HL-60 (cell line): Measurements from ENCODE around the gene AIG1.
"Not testable (repeated sequence)": the region's sequence is repeated elsewhere in the genome, so short reads cannot be mapped to it uniquely, and the experiment has no call there.

Source experiments
- DNase-seq, 2 experiments: peaks; one replicate each; pipeline ENCODE4 v3.0.0-alpha.2; 2010 to 2020; ENCODE audit warnings: low read depth in 1 of 2, low spot score in 1 of 2
- H3K27ac ChIP-seq: fragments of 250-450 bp; sonication (Bioruptor Pico); replicated peaks from 2 replicates; pipeline ENCODE4 v1.5.1; 2020; ENCODE audit warnings: mild to moderate bottlenecking, moderate library complexity
- H3K27me3 ChIP-seq: fragments of 250-450 bp; sonication (Bioruptor Pico); 2 replicates; pipeline ENCODE4 v1.5.1; 2021; ENCODE audit warnings: mild to moderate bottlenecking, moderate library complexity; ENCODE audit not compliant: insufficient read depth, poor library complexity, severe bottlenecking
- H3K4me3 ChIP-seq: replicated peaks from 2 replicates; pipeline ENCODE4 v1.5.1; 2011; ENCODE audit warnings: mild to moderate bottlenecking, control low read depth, low read length; ENCODE audit not compliant: insufficient read depth
- CTCF ChIP-seq: IDR thresholded peaks from one replicate; pipeline ENCODE4 v1.5.1; 2011; ENCODE audit warnings: low read length, control low read depth, inconsistent platforms; ENCODE audit not compliant: insufficient read depth
- GABPA ChIP-seq: IDR thresholded peaks from 2 replicates; pipeline ENCODE4 v1.6.1; 2012; ENCODE audit warnings: low read depth
- POLR2AphosphoS5 ChIP-seq: IDR thresholded peaks from 2 replicates; pipeline ENCODE4 v1.6.1; 2012; ENCODE audit warnings: low read depth
- SPI1 ChIP-seq: IDR thresholded peaks from 2 replicates; pipeline ENCODE4 v1.6.1; 2012; ENCODE audit warnings: low read depth, mild to moderate bottlenecking, borderline replicate concordance
- TF ChIP-seq, protein P1 (sequence below): IDR thresholded peaks from 2 replicates; pipeline ENCODE4 v1.6.1; 2012; ENCODE audit warnings: low read depth; ENCODE audit not compliant: insufficient replicate concordance

Gene AIG1

DNA sequence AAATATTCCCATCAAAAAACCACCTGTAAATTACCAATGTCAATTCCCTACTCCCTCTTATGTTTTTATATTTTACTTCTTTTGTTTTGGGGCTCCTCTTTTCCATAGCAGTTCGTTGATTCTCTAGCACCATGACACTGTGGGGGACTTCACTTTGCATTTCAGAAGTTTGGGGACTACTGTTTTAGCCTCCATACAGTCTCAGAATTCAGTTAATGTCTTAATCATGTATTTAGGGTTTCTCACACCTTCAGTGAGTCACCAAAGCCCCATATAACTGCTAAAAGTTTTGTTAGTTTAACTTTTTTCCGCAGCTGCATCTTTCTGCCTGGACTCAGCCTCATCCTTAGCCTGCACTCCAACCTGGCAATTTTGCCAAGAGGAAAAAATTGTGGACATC lies 20.7 kb upstream of the AIG1 start:
- TF ChIP-seq GABPA (no peak), CTCF (no peak), POLR2AphosphoS5 (no peak), SPI1 (no peak)
- TF ChIP-seq, protein P1, sequence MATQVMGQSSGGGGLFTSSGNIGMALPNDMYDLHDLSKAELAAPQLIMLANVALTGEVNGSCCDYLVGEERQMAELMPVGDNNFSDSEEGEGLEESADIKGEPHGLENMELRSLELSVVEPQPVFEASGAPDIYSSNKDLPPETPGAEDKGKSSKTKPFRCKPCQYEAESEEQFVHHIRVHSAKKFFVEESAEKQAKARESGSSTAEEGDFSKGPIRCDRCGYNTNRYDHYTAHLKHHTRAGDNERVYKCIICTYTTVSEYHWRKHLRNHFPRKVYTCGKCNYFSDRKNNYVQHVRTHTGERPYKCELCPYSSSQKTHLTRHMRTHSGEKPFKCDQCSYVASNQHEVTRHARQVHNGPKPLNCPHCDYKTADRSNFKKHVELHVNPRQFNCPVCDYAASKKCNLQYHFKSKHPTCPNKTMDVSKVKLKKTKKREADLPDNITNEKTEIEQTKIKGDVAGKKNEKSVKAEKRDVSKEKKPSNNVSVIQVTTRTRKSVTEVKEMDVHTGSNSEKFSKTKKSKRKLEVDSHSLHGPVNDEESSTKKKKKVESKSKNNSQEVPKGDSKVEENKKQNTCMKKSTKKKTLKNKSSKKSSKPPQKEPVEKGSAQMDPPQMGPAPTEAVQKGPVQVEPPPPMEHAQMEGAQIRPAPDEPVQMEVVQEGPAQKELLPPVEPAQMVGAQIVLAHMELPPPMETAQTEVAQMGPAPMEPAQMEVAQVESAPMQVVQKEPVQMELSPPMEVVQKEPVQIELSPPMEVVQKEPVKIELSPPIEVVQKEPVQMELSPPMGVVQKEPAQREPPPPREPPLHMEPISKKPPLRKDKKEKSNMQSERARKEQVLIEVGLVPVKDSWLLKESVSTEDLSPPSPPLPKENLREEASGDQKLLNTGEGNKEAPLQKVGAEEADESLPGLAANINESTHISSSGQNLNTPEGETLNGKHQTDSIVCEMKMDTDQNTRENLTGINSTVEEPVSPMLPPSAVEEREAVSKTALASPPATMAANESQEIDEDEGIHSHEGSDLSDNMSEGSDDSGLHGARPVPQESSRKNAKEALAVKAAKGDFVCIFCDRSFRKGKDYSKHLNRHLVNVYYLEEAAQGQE: no peak
- no peak overlapping the region for H3K4me3 ChIP-seq
- H3K27ac ChIP-seq: no peak overlapping the region
- no peak for DNase-seq
- no peaks in the 10 kb centered on the region for H3K27me3 ChIP-seq

DNA sequence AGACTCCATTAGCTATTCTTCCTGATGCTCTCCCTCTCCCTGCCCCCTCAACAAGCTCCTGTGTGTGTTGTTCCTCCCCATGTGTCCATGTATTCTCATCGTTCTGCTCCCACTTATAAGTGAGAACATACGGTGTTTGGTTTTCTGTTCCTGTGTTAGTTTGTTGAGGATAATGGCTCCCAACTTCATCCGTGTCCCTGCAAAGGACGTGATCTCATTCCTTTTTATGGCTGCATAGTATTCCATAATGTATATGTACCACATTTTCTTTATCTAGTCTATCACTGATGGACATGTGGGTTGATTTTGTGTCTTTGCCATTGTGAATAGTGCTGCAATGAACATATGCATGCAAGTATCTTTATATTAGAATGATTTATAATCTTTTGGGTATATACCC lies 16.3 kb upstream of the AIG1 start:
- not testable (repeated sequence) for H3K27ac ChIP-seq, DNase-seq, H3K27me3 ChIP-seq, H3K4me3 ChIP-seq

- Histone ChIP-seq H3K27ac (no peak overlapping the region), H3K27me3 (no peaks in the 10 kb centered on the region), H3K4me3 (no peak overlapping the region)
- TF ChIP-seq GABPA (no peak), CTCF (no peak), SPI1 (no peak), POLR2AphosphoS5 (no peak)
- TF ChIP-seq, protein P1: no peak
- no peak for DNase-seq
Observed at GRCh38 chr6:143049611-143050010, 11.1 kb upstream of the AIG1 start.

GRCh38 chr6:143050509-143050908 lies 10.2 kb upstream of the AIG1 start:
- DNase-seq: no peak
- H3K27ac ChIP-seq: no peak overlapping the region
- TF ChIP-seq GABPA (no peak), POLR2AphosphoS5 (no peak), CTCF (no peak), SPI1 (no peak)
- TF ChIP-seq, protein P1: no peak
- no peaks in the 10 kb centered on the region for H3K27me3 ChIP-seq
- no peak overlapping the region for H3K4me3 ChIP-seq
